Endothelial cell of umbilical vein (primary cell): ENCODE results near the gene ELK3. TPM values are rescaled to one million over a fixed set of nuclear protein-coding genes. Genes with fewer than 3 reads are reported as not detected.

ENCODE experiments used
- BruUV-seq: library from RNA; stranded (reverse); fragments of 400-500 nt; replicated peaks from 2 replicates; lab custom pipeline; 2021; lab: Mats Ljungman, UMichigan
- CTCF ChIA-PET: fragments of 300-600, 350-600 bp; sonication (Branson Sonifier 250); formaldehyde crosslinking; loops from one replicate; lab custom pipeline; 2021; ENCODE audit warnings: antibody characterized with exemption, inconsistent platforms; lab: Charles Lee
- POLR2A ChIA-PET: fragments of 300-600, 350-600 bp; sonication (Branson Sonifier 250); formaldehyde crosslinking; loops from one replicate; lab custom pipeline; 2021; ENCODE audit warnings: antibody characterized with exemption, inconsistent platforms; lab: Charles Lee
- DNase-seq: peaks from one replicate; pipeline ENCODE4 v3.0.0-alpha.2; 2011; ENCODE audit warnings: low read depth, low spot score
- FAIRE-seq: peaks from 2 replicates; lab custom pipeline; 2011; peaks lifted over from hg19 to GRCh38; lab: Jason Lieb, UNC
- H2AFZ ChIP-seq: 2 replicates; pipeline ENCODE4 v1.6.0; 2012; ENCODE audit warnings: low read depth, low read length, control low read depth, inconsistent platforms
- H3K27ac ChIP-seq: 2 replicates; pipeline ENCODE4 v1.5.1; 2011; ENCODE audit warnings: low read depth, mild to moderate bottlenecking, control low read depth, low read length, moderate library complexity; ENCODE audit not compliant: insufficient read depth
- H3K27me3 ChIP-seq, 2 experiments: 2 replicates each; pipeline versions ENCODE4 v1.6.0 to v1.6.1; 2011; ENCODE audit warnings: low read length in 2 of 2, mixed read lengths in 1 of 2; ENCODE audit not compliant: control insufficient read depth in 2 of 2, insufficient read depth in 2 of 2
- H3K36me3 ChIP-seq, 2 experiments: 2 replicates in 1 of 2; 3 replicates in 1 of 2; pipeline ENCODE4 v1.5.1; 2011; ENCODE audit warnings: low read length in 2 of 2, mild to moderate bottlenecking in 1 of 2, moderate library complexity in 1 of 2; ENCODE audit not compliant: control insufficient read depth in 2 of 2, insufficient read depth in 2 of 2; ENCODE audit errors: extremely low read depth in 1 of 2
- H3K4me1 ChIP-seq: 3 replicates; pipeline ENCODE4 v1.5.1; 2011; ENCODE audit warnings: mild to moderate bottlenecking, low read length; ENCODE audit not compliant: control insufficient read depth, insufficient read depth; ENCODE audit errors: extremely low read depth
- H3K4me2 ChIP-seq: 2 replicates; pipeline ENCODE4 v1.6.1; 2011; ENCODE audit warnings: low read length, control low read depth, mixed read lengths; ENCODE audit not compliant: insufficient read depth
- H3K4me3 ChIP-seq, 3 experiments: fragments of 200-600 bp in 1 of 3; sonication (generic), shearing (Covaris generic) in 1 of 3; replicated peaks in 1 of 3; 2 replicates each; pipeline ENCODE4 v1.5.1; 2011 to 2016; ENCODE audit warnings: control low read depth in 3 of 3, low read length in 3 of 3, mild to moderate bottlenecking in 2 of 3, inconsistent platforms in 1 of 3, low read depth in 1 of 3, moderate library complexity in 1 of 3; ENCODE audit not compliant: insufficient read depth in 1 of 3
- H3K79me2 ChIP-seq: 2 replicates; pipeline ENCODE4 v1.6.0; 2012; ENCODE audit warnings: low read length, inconsistent platforms; ENCODE audit not compliant: control insufficient read depth, insufficient read depth
- H3K9ac ChIP-seq: replicated peaks from 2 replicates; pipeline ENCODE3; 2011; ENCODE audit warnings: low read length, control low read depth; ENCODE audit not compliant: insufficient read depth; ENCODE audit errors: extremely low read depth
- H3K9me1 ChIP-seq: replicated peaks from 3 replicates; pipeline ENCODE4 v1.6.0; 2011; ENCODE audit warnings: mild to moderate bottlenecking, low read length; ENCODE audit not compliant: control insufficient read depth, insufficient read depth; ENCODE audit errors: extremely low read depth
- H3K9me3 ChIP-seq: replicated peaks from 2 replicates; pipeline ENCODE4 v1.5.1; 2012; ENCODE audit warnings: low read length, inconsistent platforms; ENCODE audit not compliant: control insufficient read depth, insufficient read depth
- H4K20me1 ChIP-seq: replicated peaks from 2 replicates; pipeline ENCODE3; 2011; ENCODE audit warnings: mild to moderate bottlenecking, low read length; ENCODE audit not compliant: control insufficient read depth, insufficient read depth; ENCODE audit errors: extremely low read depth
- CTCF ChIP-seq, 2 donors: IDR thresholded peaks; 1 replicate in 1 of 2; 2 replicates in 1 of 2; pipeline ENCODE4 v1.5.1; 2011; ENCODE audit warnings: low read length in 2 of 2, mild to moderate bottlenecking in 2 of 2, moderate library complexity in 2 of 2, control low read depth in 1 of 2, inconsistent platforms in 1 of 2, low read depth in 1 of 2; ENCODE audit not compliant: insufficient read depth in 1 of 2; ENCODE audit errors: extremely low read depth in 1 of 2
- EZH2 ChIP-seq: IDR thresholded peaks from 2 replicates; pipeline ENCODE4 v1.6.1; 2012; ENCODE audit warnings: borderline replicate concordance, low read depth, mild to moderate bottlenecking, moderate library complexity, low read length, inconsistent platforms; ENCODE audit not compliant: severe bottlenecking
- FOS ChIP-seq: IDR thresholded peaks from 2 replicates; pipeline ENCODE4 v1.6.1; 2011; ENCODE audit warnings: mild to moderate bottlenecking, low read length, moderate library complexity, borderline replicate concordance; ENCODE audit not compliant: insufficient read depth
- GATA2 ChIP-seq: IDR thresholded peaks from 2 replicates; pipeline ENCODE4 v1.7.0; 2011; ENCODE audit warnings: low read depth, mild to moderate bottlenecking, moderate library complexity, mixed read lengths, low read length; ENCODE audit not compliant: insufficient read length, insufficient read depth
- JUN ChIP-seq: IDR thresholded peaks from 2 replicates; pipeline ENCODE4 v1.6.1; 2011; ENCODE audit warnings: borderline replicate concordance, low read depth; ENCODE audit not compliant: insufficient read length, insufficient read depth
- MAX ChIP-seq: IDR thresholded peaks from 2 replicates; pipeline ENCODE4 v1.6.1; 2011; ENCODE audit not compliant: insufficient read depth, insufficient read length
- MYC ChIP-seq: IDR thresholded peaks from one replicate; pipeline ENCODE4 v1.6.1; 2011; ENCODE audit warnings: mild to moderate bottlenecking, low read depth, low read length
- POLR2AphosphoS5 ChIP-seq: IDR thresholded peaks from 2 replicates; pipeline ENCODE4 v1.6.1; 2012; ENCODE audit warnings: low read depth, mild to moderate bottlenecking, control low read depth, low read length, moderate library complexity; ENCODE audit not compliant: insufficient read depth
- dilution Hi-C: fragments of 300-500 bp; cut with MboI; formaldehyde crosslinking; loops from one replicate; pipeline ENCODE4 v1.15.0; 2019; ENCODE audit warnings: low sequenced_read_pairs; ENCODE audit not compliant: extremely low pct_ligation_motif_present
- intact Hi-C: fragments of 100-400 bp; cut with micrococcal nuclease; formaldehyde crosslinking; loops from one replicate; pipeline ENCODE4 v1.10.0; 2022
- polyA plus RNA-seq, 4 experiments: library from polyadenylated mRNA; depleted of rRNA in 3 of 4; stranded (reverse) in 3 of 4; unstranded in 1 of 4; fragments of >200 nt; gene quantifications; 2 replicates each; pipeline versions ENCODE4 v1.2.1 to v1.2.3, GENCODE V29; 2011 to 2012; ENCODE audit warnings: missing spikeins in 1 of 4
- total RNA-seq: library from RNA; stranded (reverse); gene quantifications from 2 replicates; pipeline ENCODE4 v1.2.3, GENCODE V29; 2021

The ELK3 gene
- total and polyA plus RNA-seq, 2 donors (not counting 3 experiments of a cell fraction or from before 2014, with no cell fraction given), result 64.8 to 132 TPM

GRCh38 chr12:96303653-96304052 is 109.5 kb downstream of the ELK3 start:
- H3K4me3 ChIP-seq, result no peak overlapping the region
- H3K4me1 ChIP-seq, result peaks cover 3% of the 10 kb centered on the region
- no peak overlapping the region for H3K27ac ChIP-seq
- ChIA-PET POLR2A (interaction anchor here (1.3 kb wide), 1 partner anchor 135 kb away, joined by 3 read pairs; no protein-coding TSS in a partner anchor), CTCF (interaction anchor here (0.6 to 1.7 kb wide), 5 partner anchors 8 to 213 kb away, joined by 3 to 8 read pairs (median 3); no protein-coding TSS in a partner anchor)
- peaks cover 18% of the 10 kb centered on the region for H4K20me1 ChIP-seq
- TF ChIP-seq FOS, result no peak
- TF ChIP-seq GATA2, result no peak
- TF ChIP-seq POLR2AphosphoS5, result no peak
- no peak for TF ChIP-seq JUN
- no peak for TF ChIP-seq MAX
- no peak for TF ChIP-seq EZH2
- no peak for TF ChIP-seq MYC
- TF ChIP-seq CTCF (IDR thresholded peaks at IDR 0.05; ENCODE audit: extremely low read depth in 1 of 2, insufficient read depth in 1 of 2, low read depth in 1 of 2, low read length in 2 of 2), result no peak
- no peak overlapping the region for H2AFZ ChIP-seq
- dilution Hi-C loops, result no loop called here
- no peaks in the 10 kb centered on the region for H3K9me1 ChIP-seq
- H3K27me3 ChIP-seq, result no peaks in the 10 kb centered on the region
- H3K4me2 ChIP-seq, result no peak overlapping the region
- intact Hi-C loops, result no loop called here
- peaks cover 97% of the 10 kb centered on the region for H3K79me2 ChIP-seq
- no peak for FAIRE-seq
- no peaks in the 10 kb centered on the region for H3K9me3 ChIP-seq
- DNase-seq, result peak; percentile 32
- BruUV-seq, result no TSS peak
- peaks cover 7 to 17% of the 10 kb centered on the region in 2 experiments for H3K36me3 ChIP-seq
- no peak overlapping the region for H3K9ac ChIP-seq
